H9 (cell line): ENCODE data around the gene ATXN7L3. TPM values are rescaled to one million over a fixed set of nuclear protein-coding genes. Genes with fewer than 3 reads are reported as not detected.

Experiments used
- DNase-seq: peaks from one replicate; pipeline ENCODE4 v3.0.0-alpha.2; 2017
- H2AFZ ChIP-seq: one replicate; pipeline ENCODE4 v1.6.1; 2013; ENCODE audit warnings: mild to moderate bottlenecking, low read length, control low read depth, moderate library complexity
- H2AK5ac ChIP-seq: 2 replicates; pipeline ENCODE4 v1.6.1; 2013; ENCODE audit warnings: low read length, control low read depth, mixed read lengths; ENCODE audit not compliant: insufficient read length
- H2BK120ac ChIP-seq: one replicate; pipeline ENCODE4 v1.6.1; 2013; ENCODE audit warnings: low read depth, mild to moderate bottlenecking, low read length, control low read depth, inconsistent platforms; ENCODE audit not compliant: poor library complexity, severe bottlenecking
- H2BK12ac ChIP-seq: 2 replicates; pipeline ENCODE4 v1.6.1; 2013; ENCODE audit warnings: low read length, control low read depth, mixed read lengths, low read depth; ENCODE audit not compliant: insufficient read length
- H2BK15ac ChIP-seq: 2 replicates; pipeline ENCODE4 v1.6.1; 2013; ENCODE audit warnings: low read depth, low read length, control low read depth
- H2BK20ac ChIP-seq: one replicate; pipeline ENCODE4 v1.6.1; 2013; ENCODE audit warnings: low read depth, mild to moderate bottlenecking, low read length, control low read depth, inconsistent platforms; ENCODE audit not compliant: poor library complexity, severe bottlenecking
- H2BK5ac ChIP-seq: 2 replicates; pipeline ENCODE4 v1.6.1; 2013; ENCODE audit warnings: low read length, control low read depth, mixed read lengths; ENCODE audit not compliant: insufficient read length
- H3K14ac ChIP-seq: 2 replicates; pipeline ENCODE4 v1.6.1; 2013; ENCODE audit warnings: low read length, control low read depth; ENCODE audit not compliant: insufficient read depth
- H3K18ac ChIP-seq: 2 replicates; pipeline ENCODE4 v1.6.1; 2013; ENCODE audit warnings: low read depth, mild to moderate bottlenecking, mixed read lengths, low read length, control low read depth; ENCODE audit not compliant: insufficient read length
- H3K23ac ChIP-seq: 2 replicates; pipeline ENCODE4 v1.6.1; 2013; ENCODE audit warnings: low read length, control low read depth, mixed read lengths, low read depth; ENCODE audit not compliant: insufficient read length
- H3K23me2 ChIP-seq: 2 replicates; pipeline ENCODE4 v1.6.1; 2013; ENCODE audit warnings: low read depth, mild to moderate bottlenecking, mixed read lengths, low read length, control low read depth; ENCODE audit not compliant: insufficient read length, poor library complexity, severe bottlenecking
- H3K27ac ChIP-seq: 2 replicates; pipeline ENCODE4 v1.5.1; 2013; ENCODE audit warnings: low read length, control low read depth, mixed read lengths, low read depth; ENCODE audit not compliant: insufficient read length
- H3K27me3 ChIP-seq: 2 replicates; pipeline ENCODE4 v1.6.1; 2013; ENCODE audit warnings: low read length, control low read depth, inconsistent platforms; ENCODE audit not compliant: insufficient read depth
- H3K4ac ChIP-seq: 2 replicates; pipeline ENCODE4 v1.6.1; 2013; ENCODE audit warnings: low read depth, mild to moderate bottlenecking, control low read depth, inconsistent platforms, low read length, moderate library complexity
- H3K4me1 ChIP-seq: 2 replicates; pipeline ENCODE4 v1.6.1; 2013; ENCODE audit warnings: low read length, control low read depth, inconsistent platforms; ENCODE audit not compliant: insufficient read depth
- H3K4me2 ChIP-seq: 2 replicates; pipeline ENCODE4 v1.6.1; 2013; ENCODE audit warnings: low read length, control low read depth, mixed read lengths; ENCODE audit not compliant: insufficient read length, insufficient read depth
- H3K56ac ChIP-seq: 2 replicates; pipeline ENCODE4 v1.6.1; 2013; ENCODE audit warnings: low read depth, mild to moderate bottlenecking, mixed read lengths, low read length, control low read depth; ENCODE audit not compliant: insufficient read length
- H3K79me1 ChIP-seq: 2 replicates; pipeline ENCODE4 v1.6.1; 2013; ENCODE audit warnings: low read depth, mild to moderate bottlenecking, moderate library complexity, low read length, control low read depth, inconsistent platforms; ENCODE audit not compliant: insufficient read depth, poor library complexity, severe bottlenecking
- H3K79me2 ChIP-seq: 2 replicates; pipeline ENCODE4 v1.6.1; 2013; ENCODE audit warnings: low read length, control low read depth, inconsistent platforms; ENCODE audit not compliant: insufficient read depth
- H3K9ac ChIP-seq: 2 replicates; pipeline ENCODE4 v1.6.1; 2013; ENCODE audit warnings: low read length, control low read depth, mixed read lengths; ENCODE audit not compliant: insufficient read length; ENCODE audit errors: extremely low read depth
- H3K9me3 ChIP-seq: one replicate; pipeline ENCODE4 v1.6.1; 2013; ENCODE audit warnings: low read depth, low read length, inconsistent platforms; ENCODE audit not compliant: control insufficient read depth
- H3T11ph ChIP-seq: one replicate; pipeline ENCODE4 v1.6.1; 2013; ENCODE audit warnings: mild to moderate bottlenecking, low read length, control low read depth, inconsistent platforms
- H4K20me1 ChIP-seq: one replicate; pipeline ENCODE4 v1.6.1; 2013; ENCODE audit not compliant: control insufficient read depth, insufficient read length, insufficient read depth
- H4K5ac ChIP-seq: 2 replicates; pipeline ENCODE4 v1.6.1; 2013; ENCODE audit warnings: low read depth, mild to moderate bottlenecking, mixed read lengths, low read length, control low read depth; ENCODE audit not compliant: insufficient read length
- H4K8ac ChIP-seq: replicated peaks from 2 replicates; pipeline ENCODE4 v1.6.1; 2013; ENCODE audit warnings: low read length, control low read depth, mixed read lengths, low read depth; ENCODE audit not compliant: insufficient read length
- H4K91ac ChIP-seq: 2 replicates; pipeline ENCODE4 v1.6.1; 2013; ENCODE audit warnings: low read depth, mild to moderate bottlenecking, moderate library complexity, mixed read lengths, low read length, control low read depth; ENCODE audit not compliant: insufficient read length
- H3K27ac Mint-ChIP-seq, 3 experiments: 2 replicates in 2 of 3; 3 replicates in 1 of 3; pipeline ENCODE4 v1.8.0; 2020 to 2021; ENCODE audit warnings: mixed read lengths in 3 of 3, mild to moderate bottlenecking in 1 of 3, moderate library complexity in 1 of 3
- H3K27me3 Mint-ChIP-seq: 2 replicates; pipeline ENCODE4 v1.8.0; 2021; ENCODE audit warnings: low read depth, mild to moderate bottlenecking, moderate library complexity, mixed read lengths
- H3K36me3 Mint-ChIP-seq, 3 experiments: 2 replicates in 2 of 3; 3 replicates in 1 of 3; pipeline ENCODE4 v1.8.0; 2020 to 2021; ENCODE audit warnings: low read depth in 3 of 3, mixed read lengths in 3 of 3; ENCODE audit not compliant: insufficient read depth in 1 of 3
- H3K4me1 Mint-ChIP-seq, 2 experiments: 2 replicates each; pipeline ENCODE4 v1.8.0; 2020; ENCODE audit warnings: mixed read lengths in 2 of 2
- H3K4me3 Mint-ChIP-seq, 2 experiments: 2 replicates in 1 of 2; 3 replicates in 1 of 2; pipeline ENCODE4 v1.8.0; 2020 to 2021; ENCODE audit warnings: mild to moderate bottlenecking in 2 of 2, mixed read lengths in 2 of 2, moderate library complexity in 1 of 2
- H3K9me3 Mint-ChIP-seq, 2 experiments: 2 replicates in 1 of 2; 3 replicates in 1 of 2; pipeline ENCODE4 v1.8.0; 2020; ENCODE audit warnings: mild to moderate bottlenecking in 2 of 2, mixed read lengths in 2 of 2, moderate library complexity in 1 of 2
- CTCF ChIP-seq: fragments of 200-600 bp; sonication (generic); conservative IDR thresholded peaks from 3 replicates; pipeline ENCODE4 v1.8.0; 2021; ENCODE audit warnings: antibody characterized with exemption, mild to moderate bottlenecking
- WGBS: extraction: QIAGEN DNeasy Blood & Tissue Kit; methylation state at CpG from one replicate; pipeline ENCODE4 v1.1.7; 2013; ENCODE audit warnings: missing lambda C conversion rate, low lambda C conversion rate, mixed read lengths; ENCODE audit not compliant: insufficient read length; ENCODE audit errors: extremely low coverage; 5-methylcytosine and 5-hydroxymethylcytosine counted together
- total RNA-seq: library from RNA; stranded (reverse); gene quantifications from 2 replicates; pipeline ENCODE4 v1.2.1, GENCODE V29; 2021

The ATXN7L3 gene
- total RNA-seq, 1 experiment from 2014 or later: 125 TPM

DNA sequence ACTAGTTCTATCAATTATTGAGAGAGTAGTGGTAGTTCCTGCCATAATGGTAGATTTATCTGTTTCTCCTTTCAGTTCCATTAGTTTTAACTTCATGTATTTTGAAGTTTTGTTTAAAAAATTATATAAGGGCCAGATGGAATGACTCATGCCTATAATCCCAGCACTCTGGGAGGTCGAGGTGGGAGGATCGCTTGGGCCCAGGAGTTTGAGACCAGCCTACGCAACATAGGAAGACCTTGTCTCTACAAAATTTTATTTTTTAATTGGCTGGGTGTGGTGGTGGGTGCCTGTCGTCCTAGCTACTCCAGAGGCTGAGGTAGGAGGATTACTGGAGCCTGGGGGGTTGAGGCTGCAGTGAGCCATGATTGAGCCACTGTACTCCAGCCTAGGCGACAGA, 33.9 kb upstream of the ATXN7L3 start:
- H2BK20ac ChIP-seq: no peak overlapping the region
- H3K9ac ChIP-seq: no peak overlapping the region
- Mint-ChIP-seq H3K4me3 (no peak overlapping the region), H3K27me3 (peaks cover 15% of the 10 kb centered on the region), H3K27ac (no peak overlapping the region), H3K9me3 (peaks cover 3 to 8% of the 10 kb centered on the region in 2 experiments; a peak in 3 of 5 replicates), H3K36me3 (peaks cover 0 to 4% (median 0%) of the 10 kb centered on the region in 3 experiments; a peak in 1 of 7 replicates), H3K4me1 (no peaks in the 10 kb centered on the region; a peak in 1 of 4 replicates)
- H3K18ac ChIP-seq: no peak overlapping the region
- no peak overlapping the region for H3K27ac ChIP-seq
- no peak overlapping the region for H2BK12ac ChIP-seq
- H3K79me2 ChIP-seq: no peaks in the 10 kb centered on the region
- no peak overlapping the region for H2AFZ ChIP-seq
- H3K27me3 ChIP-seq: no peaks in the 10 kb centered on the region
- H4K20me1 ChIP-seq: no peaks in the 10 kb centered on the region
- no peak overlapping the region for H3K4me2 ChIP-seq
- H3K23ac ChIP-seq: no peak overlapping the region
- H4K8ac ChIP-seq: no peak overlapping the region
- no peaks in the 10 kb centered on the region for H3K4me1 ChIP-seq
- H4K91ac ChIP-seq: no peak overlapping the region
- H3K23me2 ChIP-seq: no peaks in the 10 kb centered on the region
- no peak for TF ChIP-seq CTCF
- H2BK120ac ChIP-seq: no peak overlapping the region
- no peak overlapping the region for H2AK5ac ChIP-seq
- no peaks in the 10 kb centered on the region for H3K9me3 ChIP-seq
- H3K56ac ChIP-seq: no peak overlapping the region
- no peak overlapping the region for H3K14ac ChIP-seq
- no CpG with 5 or more reads among the region's 5 CpGs for WGBS
- no peak for DNase-seq
- H2BK5ac ChIP-seq: no peak overlapping the region
- H2BK15ac ChIP-seq: no peak overlapping the region
- no peak overlapping the region for H3T11ph ChIP-seq
- no peaks in the 10 kb centered on the region for H3K79me1 ChIP-seq
- no peak overlapping the region for H4K5ac ChIP-seq
- no peak overlapping the region for H3K4ac ChIP-seq
